Amniotic stem cell (primary cell): ENCODE measurements around the gene HVCN1.
"Not testable (repeated sequence)": the region's sequence is repeated elsewhere in the genome, so short reads cannot be mapped to it uniquely, and the experiment has no call there.

ENCODE experiments used
- DNase-seq: peaks from one replicate; lab custom pipeline; 2025; lab: John Stamatoyannopoulos, UW

Gene HVCN1, protein sequence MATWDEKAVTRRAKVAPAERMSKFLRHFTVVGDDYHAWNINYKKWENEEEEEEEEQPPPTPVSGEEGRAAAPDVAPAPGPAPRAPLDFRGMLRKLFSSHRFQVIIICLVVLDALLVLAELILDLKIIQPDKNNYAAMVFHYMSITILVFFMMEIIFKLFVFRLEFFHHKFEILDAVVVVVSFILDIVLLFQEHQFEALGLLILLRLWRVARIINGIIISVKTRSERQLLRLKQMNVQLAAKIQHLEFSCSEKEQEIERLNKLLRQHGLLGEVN

DNA sequence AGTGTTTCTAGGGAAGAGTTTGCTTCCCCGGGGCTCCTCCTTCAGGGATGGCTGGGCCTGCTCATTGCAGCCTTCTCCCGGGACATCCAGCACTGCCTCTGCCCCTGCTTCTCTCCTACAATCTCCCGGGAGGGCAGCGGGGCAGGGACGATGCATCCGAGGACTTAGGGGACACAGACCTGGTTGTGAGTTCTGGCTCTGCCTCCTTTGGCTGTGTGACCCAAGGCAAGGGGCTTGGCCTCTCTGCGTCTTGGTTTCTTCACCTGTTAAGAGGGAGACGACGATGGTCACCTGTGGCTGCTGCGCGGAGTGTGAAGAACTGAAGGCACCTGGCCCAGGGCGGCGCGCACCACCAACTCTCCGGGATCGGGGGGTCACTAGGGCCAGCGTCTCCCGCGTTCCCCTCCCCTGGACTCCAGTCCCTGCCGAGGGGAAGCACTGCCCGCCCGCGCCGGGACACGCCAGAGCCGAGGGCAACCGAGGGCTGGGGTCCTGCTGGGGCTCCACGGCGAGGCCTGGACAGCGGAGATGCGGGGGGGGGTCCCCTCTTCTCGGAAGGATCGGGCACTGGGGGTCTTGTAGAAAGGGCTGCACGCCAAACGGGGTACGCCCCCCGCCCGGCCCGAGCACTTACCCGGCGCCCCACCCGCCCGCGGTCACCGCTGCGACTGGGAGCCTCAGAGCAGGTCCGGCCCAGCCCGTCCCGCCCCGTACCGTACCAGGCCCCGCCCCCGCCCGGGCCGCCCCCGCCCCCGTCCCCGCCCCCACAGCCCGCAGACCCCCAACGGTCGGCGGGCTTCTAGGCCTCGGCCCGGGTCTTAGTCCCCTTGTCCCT lies at the start of gene HVCN1:
Gene HVCN1 (minus strand): TSS at position 670 of the 835 bp plus-strand sequence. CDS start 5,870 bp downstream, outside the sequence.
- no peak for DNase-seq

DNA sequence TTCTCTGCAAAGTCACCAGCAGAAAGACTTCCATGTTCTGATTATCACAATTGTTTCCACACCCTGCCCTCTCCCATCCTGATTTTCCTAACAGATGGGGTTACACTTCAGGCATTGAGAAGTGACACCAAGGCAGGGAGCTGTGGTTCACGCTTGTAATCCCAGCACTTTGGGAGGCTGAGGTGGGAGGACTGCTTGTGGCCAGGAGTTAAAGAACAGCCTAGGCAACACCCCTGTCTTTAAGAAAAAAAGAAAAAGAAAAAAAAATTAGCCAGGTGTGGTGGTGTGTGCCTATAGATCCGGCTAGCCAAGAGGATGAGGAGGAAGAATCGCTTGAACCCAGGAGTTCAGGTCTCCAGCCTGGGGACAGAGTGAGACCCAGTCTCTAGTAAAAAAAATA lies 48.6 kb upstream of the HVCN1 start:
- DNase-seq = no peak

DNA sequence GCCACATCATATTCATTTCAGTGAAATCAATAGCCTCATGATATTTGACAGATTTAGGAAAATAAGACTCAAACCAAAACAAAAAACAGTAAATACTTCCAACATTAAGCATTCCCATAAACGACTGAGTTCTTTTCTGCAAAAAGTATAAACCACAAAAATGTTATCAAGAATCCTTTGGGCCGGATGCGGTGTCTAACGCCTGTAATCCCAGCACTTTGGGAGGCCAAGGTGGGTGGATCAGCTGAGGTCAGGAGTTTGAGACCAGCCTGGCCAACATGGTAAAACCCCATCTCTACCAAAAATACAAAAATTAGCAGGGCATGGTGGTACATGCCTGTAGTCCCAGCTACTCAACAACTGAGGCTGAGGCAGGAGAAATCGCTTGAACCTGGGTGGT lies 48.1 kb upstream of the HVCN1 start:
- not testable (repeated sequence) for DNase-seq

- no peak for DNase-seq
These were observed 45.0 kb upstream of the HVCN1 start for GRCh38 chr12:110733900-110734299.

GRCh38 chr12:110733089-110733715 lies 44.3 kb upstream of the HVCN1 start:
- no peak for DNase-seq

DNA sequence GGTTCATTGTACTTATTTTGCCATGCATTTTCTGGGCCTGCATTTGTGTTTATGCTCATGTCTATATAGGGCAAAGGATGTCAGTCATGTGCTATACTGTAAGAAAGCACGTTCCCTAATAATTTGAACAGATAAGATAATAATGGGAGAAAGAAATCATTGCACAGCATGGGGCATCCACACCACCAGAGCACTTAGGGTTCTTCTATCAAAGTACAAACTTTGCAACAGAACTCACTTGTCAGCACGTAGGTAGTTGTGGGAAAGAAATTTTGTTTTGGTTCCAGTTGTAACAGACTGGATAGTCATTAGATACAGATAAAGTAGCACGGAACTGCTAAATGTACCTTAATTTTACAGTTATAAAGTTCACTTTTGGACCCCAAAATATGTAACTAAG lies 43.7 kb upstream of the HVCN1 start:
- no peak for DNase-seq

GRCh38 chr12:110731479-110731878 lies 42.6 kb upstream of the HVCN1 start:
- no peak for DNase-seq

DNA sequence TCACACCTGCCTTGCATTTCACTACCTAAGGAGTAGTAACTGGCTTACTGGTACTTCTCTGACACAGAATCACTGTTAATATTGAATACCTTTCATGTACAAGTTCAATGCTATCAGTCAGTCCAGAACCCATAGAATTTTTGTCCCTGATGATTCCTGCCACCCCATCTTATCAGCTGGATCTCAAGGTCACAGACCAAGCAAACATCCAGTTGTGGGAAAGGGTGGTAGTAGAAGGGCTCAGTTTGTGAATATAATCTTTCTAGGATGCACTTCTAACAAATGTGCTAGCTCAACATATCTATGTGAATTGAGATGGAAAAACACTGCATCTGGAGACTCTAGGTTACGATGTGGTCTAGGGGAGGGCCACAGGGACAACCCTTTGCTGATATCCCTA lies 39.7 kb upstream of the HVCN1 start:
- DNase-seq = no peak

- DNase-seq = no peak
These were observed 37.9 kb upstream of the HVCN1 start for GRCh38 chr12:110726708-110727369.

DNA sequence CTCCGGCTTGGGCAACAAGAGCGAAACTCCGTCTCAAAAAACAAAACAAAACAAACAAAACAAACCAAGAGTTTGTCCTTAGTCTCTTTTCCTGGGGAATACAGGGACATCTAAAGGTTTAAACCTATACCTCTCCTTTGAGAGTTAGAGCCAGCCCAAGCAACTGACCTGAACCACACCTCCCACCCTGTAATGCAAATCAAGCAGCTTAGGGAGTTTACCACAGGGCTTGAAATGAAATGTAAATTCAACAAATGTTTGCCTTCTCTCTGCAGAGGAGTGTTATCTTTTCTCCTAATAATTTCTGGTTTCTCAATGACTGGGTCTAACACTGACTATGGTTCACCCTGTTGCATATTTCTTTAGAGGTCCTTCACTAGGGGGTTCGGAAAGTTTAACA lies 37.1 kb upstream of the HVCN1 start:
- DNase-seq = no peak

DNA sequence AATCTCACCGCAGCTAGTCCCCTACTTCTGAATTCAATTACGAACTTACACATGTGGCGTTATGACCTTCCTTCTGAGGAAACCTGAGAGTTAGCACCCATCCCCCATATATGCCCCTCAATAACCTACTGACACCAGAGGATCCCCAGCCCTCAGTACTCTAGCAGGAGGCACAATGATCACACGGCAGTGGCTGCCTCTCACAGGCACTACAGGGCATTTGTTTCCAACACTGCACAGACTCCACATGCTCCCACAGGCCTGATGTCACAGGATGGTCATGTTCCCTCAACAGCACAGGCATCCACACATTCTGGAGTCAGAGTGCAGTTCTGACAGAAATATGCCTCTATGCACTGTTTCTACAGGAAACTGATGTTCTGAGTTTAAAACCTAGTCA lies 36.4 kb upstream of the HVCN1 start:
- no peak for DNase-seq

GRCh38 chr12:110722892-110723291 lies 34.0 kb upstream of the HVCN1 start:
- DNase-seq = not testable (repeated sequence)

- DNase-seq = no peak
These were observed 32.7 kb upstream of the HVCN1 start for GRCh38 chr12:110721570-110721969.

GRCh38 chr12:110720516-110720915 lies 31.6 kb upstream of the HVCN1 start:
- no peak for DNase-seq

GRCh38 chr12:110718222-110718908 lies 29.4 kb upstream of the HVCN1 start:
- DNase-seq = no peak

- no peak for DNase-seq
These were observed 28.1 kb upstream of the HVCN1 start for GRCh38 chr12:110717037-110717436.

DNA sequence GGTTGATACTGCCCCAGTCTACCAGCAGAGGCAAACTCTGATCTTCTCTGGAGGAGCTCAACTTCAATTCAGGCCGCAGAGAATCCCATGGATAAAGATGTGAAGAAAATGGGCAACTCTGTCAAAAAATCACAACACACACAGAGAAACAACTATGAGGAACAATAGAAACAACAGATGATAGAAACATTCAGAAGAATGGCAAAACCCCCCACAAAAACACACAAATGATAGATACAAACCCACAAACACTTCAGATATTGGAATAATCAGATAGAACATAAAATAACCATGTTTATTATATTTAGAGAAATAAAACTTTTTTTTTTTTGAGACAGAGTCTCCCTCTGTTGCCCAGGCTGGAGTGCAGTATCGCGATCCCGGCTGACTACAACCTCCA lies 20.0 kb upstream of the HVCN1 start:
- DNase-seq = no peak

GRCh38 chr12:110705309-110705708 lies 16.4 kb upstream of the HVCN1 start:
- DNase-seq = no peak

DNA sequence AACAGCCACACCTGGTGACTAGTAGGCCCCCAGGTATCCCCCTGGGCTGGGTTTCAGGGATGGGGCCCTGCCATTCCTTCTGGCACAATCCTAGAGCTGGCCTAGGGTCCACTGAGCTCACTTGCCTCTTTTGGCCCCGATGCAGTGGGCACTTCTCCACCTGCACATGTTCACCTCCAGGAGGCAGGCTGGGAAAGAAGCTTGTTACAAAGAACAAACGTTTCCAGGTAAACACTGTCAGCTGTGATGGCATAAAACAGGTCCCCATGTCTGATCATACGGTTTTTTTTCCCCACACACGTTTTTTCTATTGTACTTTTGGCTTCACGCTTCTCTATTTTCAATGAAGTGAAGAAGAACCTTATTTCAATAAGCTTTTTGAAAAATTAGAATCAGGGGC lies 15.8 kb upstream of the HVCN1 start:
- no peak for DNase-seq

GRCh38 chr12:110704231-110704630 lies 15.3 kb upstream of the HVCN1 start:
- DNase-seq = no peak

DNA sequence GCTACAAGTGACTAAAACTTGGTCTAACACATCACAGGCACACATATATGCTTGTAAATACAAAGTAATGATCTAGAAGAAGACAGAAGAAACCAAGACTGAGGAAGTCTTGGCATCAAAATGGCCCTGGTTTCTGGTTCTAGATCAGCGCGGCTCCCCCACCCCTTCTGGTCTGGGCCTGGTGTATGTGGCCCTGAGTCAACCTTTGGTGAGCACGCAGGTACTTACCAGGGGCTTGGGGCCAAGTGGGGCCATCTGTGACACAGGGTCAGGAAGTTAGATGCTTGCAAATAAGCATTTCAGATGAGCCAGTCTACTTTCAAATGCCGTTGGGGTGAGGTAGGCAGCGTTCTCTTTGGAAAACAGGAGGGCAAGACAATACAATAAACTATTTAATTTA lies 13.2 kb upstream of the HVCN1 start:
- no peak for DNase-seq
